Measurements from ENCODE around the gene VRK3.

Gene VRK3

GRCh38 chr19:49940482-49940791 lies 84.7 kb downstream of the VRK3 start:
- Histone ChIP-seq H3K27ac (ENCODE audit: low read depth, low read length) (no peak overlapping the region), H4K20me1 (ENCODE audit: control insufficient read depth, insufficient read depth, low read depth, low read length) (no peaks in the 10 kb centered on the region), H3K79me2 (ENCODE audit: control insufficient read depth, low read length) (no peaks in the 10 kb centered on the region), H3K4me1 (ENCODE audit: control insufficient read depth, low read length) (0 out of 2 replicates have a peak, but pooled peaks cover 4% of the 10 kb centered on the region), H3K4me3 (ENCODE audit: low read length) (no peak overlapping the region), H3K4me2 (ENCODE audit: low read length) (no peak overlapping the region), H3K9me3 (ENCODE audit: control insufficient read depth, insufficient read depth, low read length) (no peaks in the 10 kb centered on the region), H3F3A (ENCODE audit: control insufficient read depth, insufficient read depth) (no peaks in the 10 kb centered on the region; the same call in 1 of the 2 replicates), H3K36me3 (ENCODE audit: control insufficient read depth, low read length) (no peaks in the 10 kb centered on the region), H3K27me3 (ENCODE audit: control insufficient read depth, low read length) (peaks cover 6% of the 10 kb centered on the region; the same call in 1 of the 2 replicates), H3K9me2 (replicated peaks; ENCODE audit: control insufficient read depth, low read length) (no peaks in the 10 kb centered on the region)
- TF ChIP-seq CTCF (IDR thresholded peaks at IDR 0.05; ENCODE audit: low read depth, low read length, poor library complexity, severe bottlenecking) (peak; percentile 14), EZH2phosphoT487 (IDR thresholded peaks at IDR 0.05; ENCODE audit: borderline replicate concordance, low read length) (no peak)

DNA sequence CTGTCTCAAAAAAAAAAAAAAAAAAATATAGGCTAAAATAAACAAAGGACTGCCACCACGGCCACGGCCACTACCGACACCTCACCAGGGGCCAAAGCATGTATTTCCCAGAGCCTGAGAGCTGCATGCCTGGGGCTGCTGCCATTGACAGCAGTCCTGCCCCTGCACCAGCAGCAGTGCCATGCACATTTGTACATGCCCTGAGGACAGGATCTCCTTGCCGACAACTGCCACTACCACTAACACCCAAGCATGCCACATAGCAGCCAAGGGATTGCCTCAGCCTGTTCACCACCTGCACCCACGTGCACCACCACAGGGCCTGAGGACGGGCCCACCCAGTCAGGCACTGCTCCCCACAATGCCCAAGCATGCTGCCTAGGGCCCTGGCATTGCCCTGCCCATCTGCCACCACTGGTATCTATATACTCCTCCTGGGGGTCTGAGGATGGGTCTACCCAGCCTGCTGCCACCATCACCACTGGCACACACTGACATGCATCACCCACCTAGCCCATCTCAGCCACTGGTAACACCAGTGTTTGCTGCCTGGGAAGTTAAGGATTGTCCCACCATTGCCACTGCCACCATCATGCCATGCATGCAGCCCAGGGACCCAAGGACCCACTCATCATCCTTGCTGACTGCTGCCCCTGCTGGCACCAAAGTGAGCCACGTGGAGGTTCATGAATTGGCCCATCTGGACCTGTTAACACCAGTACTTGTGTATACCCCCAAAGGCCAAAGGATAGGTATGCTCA lies 85.3 kb downstream of the VRK3 start:
- Histone ChIP-seq H3K79me2 (ENCODE audit: control insufficient read depth, low read length) (no peaks in the 10 kb centered on the region), H3K4me1 (ENCODE audit: control insufficient read depth, low read length) (no peaks in the 10 kb centered on the region), H4K20me1 (ENCODE audit: control insufficient read depth, insufficient read depth, low read depth, low read length) (no peaks in the 10 kb centered on the region), H3K9me3 (ENCODE audit: control insufficient read depth, insufficient read depth, low read length) (no peaks in the 10 kb centered on the region), H3F3A (ENCODE audit: control insufficient read depth, insufficient read depth) (no peaks in the 10 kb centered on the region), H3K27ac (ENCODE audit: low read depth, low read length) (no peak overlapping the region), H3K9me2 (replicated peaks; ENCODE audit: control insufficient read depth, low read length) (no peaks in the 10 kb centered on the region), H3K4me3 (ENCODE audit: low read length) (no peak overlapping the region), H3K4me2 (ENCODE audit: low read length) (no peak overlapping the region), H3K27me3 (ENCODE audit: control insufficient read depth, low read length) (peaks cover 6% of the 10 kb centered on the region; the same call in 1 of the 2 replicates), H3K36me3 (ENCODE audit: control insufficient read depth, low read length) (no peaks in the 10 kb centered on the region)
- TF ChIP-seq CTCF (IDR thresholded peaks at IDR 0.05; ENCODE audit: low read depth, low read length, poor library complexity, severe bottlenecking) (peak; percentile 52), EZH2phosphoT487 (IDR thresholded peaks at IDR 0.05; ENCODE audit: borderline replicate concordance, low read length) (no peak)

GRCh38 chr19:49938662-49939061 lies 86.5 kb downstream of the VRK3 start:
- Histone ChIP-seq H3F3A (ENCODE audit: control insufficient read depth, insufficient read depth) (no peaks in the 10 kb centered on the region), H3K9me3 (ENCODE audit: control insufficient read depth, insufficient read depth, low read length) (no peaks in the 10 kb centered on the region), H3K9me2 (replicated peaks; ENCODE audit: control insufficient read depth, low read length) (no peaks in the 10 kb centered on the region), H3K79me2 (ENCODE audit: control insufficient read depth, low read length) (no peaks in the 10 kb centered on the region), H3K27me3 (ENCODE audit: control insufficient read depth, low read length) (peaks cover 6% of the 10 kb centered on the region; the same call in 1 of the 2 replicates), H4K20me1 (ENCODE audit: control insufficient read depth, insufficient read depth, low read depth, low read length) (no peaks in the 10 kb centered on the region), H3K4me1 (ENCODE audit: control insufficient read depth, low read length) (no peaks in the 10 kb centered on the region), H3K36me3 (ENCODE audit: control insufficient read depth, low read length) (no peaks in the 10 kb centered on the region; the same call in 1 of the 2 replicates), H3K27ac (ENCODE audit: low read depth, low read length) (no peak overlapping the region), H3K4me3 (ENCODE audit: low read length) (no peak overlapping the region), H3K4me2 (ENCODE audit: low read length) (no peak overlapping the region)
- TF ChIP-seq EZH2phosphoT487 (IDR thresholded peaks at IDR 0.05; ENCODE audit: borderline replicate concordance, low read length) = no peak
- no peak for TF ChIP-seq CTCF (IDR thresholded peaks at IDR 0.05; ENCODE audit: low read depth, low read length, poor library complexity, severe bottlenecking)
